HG02588 (cell line): ENCODE results near the gene COPS9.

Source experiments
- ATAC-seq: cut with Tn5 transposase; IDR thresholded peaks from one replicate; pipeline ENCODE4 v1.9.1; 2021; ENCODE audit warnings: mild to moderate bottlenecking, moderate library complexity; ENCODE audit not compliant: unreplicated experiment

Gene COPS9

DNA sequence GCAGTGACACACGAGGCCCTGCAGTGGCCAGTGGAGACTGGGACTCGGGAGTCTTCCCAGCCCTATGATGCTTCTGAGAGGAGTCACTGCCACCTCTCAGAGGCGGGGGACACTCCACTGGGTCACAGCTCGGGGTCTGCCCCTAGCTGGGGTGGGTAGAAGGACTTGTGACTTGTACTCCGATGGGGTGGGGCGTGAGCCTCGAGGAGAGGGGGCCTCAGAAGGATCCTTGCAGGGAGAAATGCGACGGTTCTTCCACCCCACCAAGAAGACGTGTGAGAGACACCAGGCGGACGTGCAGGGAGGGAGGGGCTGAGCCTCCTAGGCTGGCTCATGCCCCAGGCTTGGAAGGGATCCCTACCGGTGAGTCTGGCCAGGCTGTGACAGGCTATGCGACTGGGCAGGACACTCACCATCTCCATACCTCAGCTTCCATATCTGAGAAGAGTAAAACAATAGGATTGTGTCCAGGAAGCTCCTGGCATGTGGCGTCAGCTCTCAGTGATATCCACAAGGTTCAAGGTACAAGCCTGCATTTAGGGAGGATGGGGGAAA, 15.4 kb upstream of the COPS9 start:
- no peak for ATAC-seq

DNA sequence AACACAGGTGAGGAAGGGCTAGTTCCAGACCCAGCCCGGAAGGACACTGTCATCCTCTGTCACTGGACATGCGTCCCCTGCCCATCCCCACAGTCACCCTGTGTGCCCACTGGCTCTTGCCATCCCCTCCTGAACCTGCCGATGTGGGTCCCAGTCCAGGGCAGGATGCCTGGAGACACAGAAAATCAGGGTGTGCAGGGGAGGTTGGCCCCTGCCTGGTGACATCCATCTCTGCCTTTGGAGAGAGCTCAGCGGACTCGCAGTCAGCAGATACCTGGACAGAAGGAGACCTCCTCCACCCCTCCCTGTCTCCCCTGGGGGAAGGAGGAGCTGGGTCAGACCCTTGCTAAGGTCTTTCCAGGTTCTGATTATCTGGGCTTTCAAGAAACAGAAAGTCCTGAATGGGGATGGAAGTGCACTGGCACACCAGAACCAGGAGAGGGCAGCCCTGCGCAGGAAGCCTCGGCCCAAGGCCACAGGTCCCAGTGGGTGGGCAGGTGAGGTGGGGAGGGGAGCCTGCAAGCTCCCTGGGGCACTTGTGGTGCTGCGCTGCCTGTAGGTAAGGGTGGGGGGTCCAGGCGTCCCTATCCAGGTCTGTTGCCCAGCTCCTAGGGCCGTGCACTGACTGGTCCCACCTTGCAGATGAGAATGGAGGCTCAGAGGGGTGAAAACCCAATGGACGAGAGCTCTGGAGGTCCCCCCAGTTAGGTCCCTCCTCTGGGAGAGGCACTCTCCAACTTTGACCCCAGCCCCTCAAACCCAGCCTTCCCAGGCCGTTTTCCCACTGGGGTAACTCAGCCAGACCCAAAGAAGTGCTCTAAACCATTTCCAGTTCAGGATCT, 14.1 kb upstream of the COPS9 start:
- ATAC-seq, result no peak

DNA sequence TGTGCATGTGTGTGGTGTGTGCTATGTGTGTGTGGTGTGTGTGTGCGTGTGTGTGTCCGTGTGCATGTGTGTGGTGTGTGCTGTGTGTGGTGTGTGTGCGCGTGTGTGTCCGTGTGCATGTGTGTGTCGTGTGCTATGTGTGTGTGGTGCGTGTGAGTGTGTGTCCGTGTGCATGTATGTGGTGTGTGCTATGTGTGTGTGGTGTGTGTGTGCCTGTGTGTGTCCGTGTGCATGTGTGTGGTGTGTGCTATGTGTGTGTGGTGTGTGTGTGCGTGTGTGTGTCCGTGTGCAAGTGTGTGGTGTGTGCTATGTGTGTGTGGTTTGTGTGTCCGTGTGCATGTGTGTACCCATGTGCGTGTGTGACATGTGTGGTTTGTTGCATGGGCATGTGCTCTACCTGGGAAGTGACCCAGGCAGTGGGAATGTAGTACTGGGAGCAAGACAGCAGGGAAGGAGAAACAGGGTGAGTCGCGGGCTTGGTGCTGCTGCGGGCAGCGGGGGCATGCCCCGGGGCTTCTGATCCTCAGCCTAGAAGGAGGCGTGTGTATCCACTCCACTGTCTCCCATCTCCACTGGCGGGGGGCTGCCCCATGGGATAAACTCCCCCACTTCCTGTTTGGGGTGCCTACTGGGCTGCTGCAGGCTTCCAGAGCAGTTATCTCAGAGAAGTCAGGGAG, 11.9 kb upstream of the COPS9 start:
- ATAC-seq, result no peak

DNA sequence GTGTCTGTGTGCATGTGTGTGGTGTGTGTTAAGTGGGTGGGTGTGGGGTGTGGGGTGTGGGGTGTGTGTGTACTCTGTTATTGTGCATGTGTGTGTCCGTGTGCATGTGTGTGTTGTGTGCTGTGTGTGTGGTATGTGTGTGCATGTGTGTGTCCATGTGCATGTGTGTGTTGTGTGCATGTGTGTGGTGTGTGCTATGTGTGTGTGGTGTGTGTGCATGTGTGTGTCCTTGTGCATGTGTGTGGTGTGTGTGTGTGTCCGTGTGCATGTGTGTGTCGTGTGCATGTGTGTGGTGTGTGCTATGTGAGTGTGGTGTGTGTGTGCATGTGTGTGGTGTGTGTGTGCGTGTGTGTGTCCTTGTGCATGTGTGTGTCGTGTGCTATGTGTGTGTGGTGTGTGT, 11.3 kb upstream of the COPS9 start:
- ATAC-seq, result no peak

DNA sequence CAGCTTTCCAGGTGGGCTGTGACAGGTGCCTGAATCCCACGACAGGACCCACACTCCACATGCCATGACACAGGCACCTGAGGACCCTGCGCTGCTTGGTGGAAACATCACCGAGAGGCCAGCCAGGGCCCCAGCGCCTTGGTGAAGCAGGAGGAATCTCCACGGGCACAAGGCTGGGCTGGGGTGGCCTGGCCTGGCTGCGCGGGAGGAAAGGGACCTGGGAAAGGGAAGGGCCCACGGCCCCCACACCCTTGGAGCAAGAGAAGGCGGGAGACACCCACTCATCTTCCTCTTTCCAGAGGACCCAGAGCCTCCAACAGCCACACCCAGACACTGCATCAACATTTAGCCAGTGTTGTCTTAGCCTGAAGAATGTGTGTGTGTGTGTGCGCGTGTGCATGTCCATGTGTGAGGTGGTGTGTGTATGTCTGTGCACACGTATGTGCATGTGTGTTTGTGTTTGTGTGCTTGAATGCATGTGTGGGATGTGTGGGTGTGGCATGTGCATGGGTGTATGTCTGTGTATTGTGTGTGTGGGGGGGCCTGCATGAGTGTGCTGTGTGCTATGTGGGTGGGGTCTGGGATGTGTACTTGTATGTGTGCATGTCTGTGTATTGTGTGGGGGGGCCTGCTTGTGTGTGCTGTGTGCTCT, 10.6 kb upstream of the COPS9 start:
- ATAC-seq, result no peak

DNA sequence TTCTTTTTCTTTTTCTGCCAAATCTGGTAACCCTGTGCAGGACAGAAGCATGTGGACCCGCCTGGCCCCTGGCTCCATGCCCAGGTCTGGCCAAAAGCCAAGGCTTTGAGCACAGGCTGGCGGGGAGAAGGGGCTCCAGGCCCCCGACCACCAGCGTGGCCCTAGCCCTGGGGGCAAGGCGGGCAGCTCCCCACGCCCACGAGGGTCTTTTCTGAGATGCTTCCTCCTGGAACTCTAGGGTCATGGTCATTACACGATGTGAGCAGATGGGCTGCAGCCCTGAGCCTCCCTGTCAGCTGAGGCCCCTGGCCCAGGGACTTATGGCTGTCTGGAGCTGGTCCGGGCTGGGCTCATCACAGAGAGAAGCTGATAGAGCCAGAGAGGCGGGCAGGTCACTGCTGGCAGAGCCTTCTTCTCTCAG, 10.0 kb upstream of the COPS9 start:
- ATAC-seq, result no peak

DNA sequence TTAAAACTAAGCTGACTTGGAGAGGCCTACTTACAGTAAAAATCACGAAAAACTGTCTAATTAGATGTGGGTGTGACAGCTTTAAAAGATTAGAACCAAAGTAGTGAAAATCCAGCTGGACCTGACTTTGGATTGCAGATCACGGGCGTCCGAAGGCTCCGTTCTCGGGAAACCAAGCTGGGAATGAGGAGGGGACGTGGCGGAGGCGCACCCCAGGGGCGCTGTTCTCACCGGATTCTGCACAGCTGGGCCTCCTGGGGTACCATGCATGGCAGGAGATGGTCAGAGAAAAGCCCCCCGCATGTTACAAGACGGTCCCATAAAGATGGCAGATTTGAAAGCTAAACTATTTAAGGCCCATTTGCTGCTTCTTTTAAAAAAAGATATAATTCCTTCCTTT, 9.4 kb upstream of the COPS9 start:
- no peak for ATAC-seq

DNA sequence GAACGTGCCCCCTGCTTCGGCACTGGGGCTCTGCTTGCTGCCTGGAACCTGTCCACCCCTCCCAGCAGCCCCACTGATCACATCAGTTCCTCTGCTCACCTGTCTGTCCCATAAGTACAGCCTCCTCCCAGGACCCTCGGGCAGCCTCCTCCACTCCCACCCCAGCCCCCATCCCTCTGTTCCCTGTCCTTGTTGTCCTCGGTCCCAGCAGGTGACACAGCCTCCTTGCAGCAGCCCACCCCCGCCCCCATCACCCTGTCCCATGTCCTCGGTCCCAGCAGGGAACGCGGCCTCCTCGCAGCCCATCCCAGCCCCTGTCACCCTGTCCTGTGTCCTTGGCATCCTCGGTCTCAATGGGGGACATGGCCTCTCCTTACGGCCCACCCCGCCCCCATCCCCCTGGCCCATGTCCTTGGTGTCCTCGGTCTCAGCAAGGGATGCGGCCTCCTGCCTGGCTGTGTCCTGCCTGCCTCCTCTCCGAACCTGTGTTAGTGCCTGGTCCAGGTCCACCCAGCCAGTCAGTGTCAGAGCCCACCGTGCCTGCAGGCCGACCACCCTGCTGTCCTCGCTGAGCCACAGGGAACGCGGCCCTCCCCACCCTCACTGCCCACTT, 8.7 kb upstream of the COPS9 start:
- no peak for ATAC-seq

DNA sequence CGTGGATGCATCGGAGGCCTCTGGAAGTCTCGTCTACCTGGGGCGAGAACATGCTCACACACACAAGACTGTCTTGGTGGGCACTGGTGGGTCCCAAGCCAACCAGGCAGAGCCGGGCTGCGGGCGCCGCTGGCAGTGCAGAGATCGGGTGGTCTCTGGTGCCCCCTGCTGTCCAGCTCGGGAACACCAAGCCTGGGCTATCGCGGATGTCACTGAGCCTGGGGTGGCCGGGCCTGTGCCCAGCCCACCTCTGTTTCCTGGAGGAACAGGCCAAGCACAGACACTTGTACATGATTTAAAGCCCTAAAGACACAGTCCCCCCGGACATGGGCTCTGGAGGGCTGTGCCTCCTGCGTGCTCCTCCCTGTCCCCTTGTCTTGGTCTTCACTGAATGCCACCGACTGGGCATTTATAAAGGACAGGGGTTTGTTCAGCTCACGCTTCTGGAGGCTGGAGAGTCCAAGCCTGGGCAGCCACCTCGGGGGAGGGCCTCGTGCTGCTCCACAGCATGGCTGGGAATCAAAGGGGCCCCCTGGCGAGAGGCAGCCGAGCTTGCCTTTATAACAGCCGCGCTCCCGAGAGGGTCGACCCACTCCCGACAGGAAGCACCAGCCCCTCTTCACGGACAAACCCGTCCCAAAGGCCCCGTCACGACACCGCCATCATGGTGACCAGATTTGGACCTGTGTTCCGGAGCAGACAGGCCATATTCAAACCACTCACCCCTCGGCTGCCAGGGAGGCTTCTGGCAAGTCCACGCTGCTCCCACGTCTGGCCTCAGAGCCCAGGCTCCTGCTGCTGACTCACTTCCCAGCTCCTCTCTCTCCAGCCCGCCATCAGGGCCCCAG, 7.9 kb upstream of the COPS9 start:
- ATAC-seq, result peak; percentile 57

DNA sequence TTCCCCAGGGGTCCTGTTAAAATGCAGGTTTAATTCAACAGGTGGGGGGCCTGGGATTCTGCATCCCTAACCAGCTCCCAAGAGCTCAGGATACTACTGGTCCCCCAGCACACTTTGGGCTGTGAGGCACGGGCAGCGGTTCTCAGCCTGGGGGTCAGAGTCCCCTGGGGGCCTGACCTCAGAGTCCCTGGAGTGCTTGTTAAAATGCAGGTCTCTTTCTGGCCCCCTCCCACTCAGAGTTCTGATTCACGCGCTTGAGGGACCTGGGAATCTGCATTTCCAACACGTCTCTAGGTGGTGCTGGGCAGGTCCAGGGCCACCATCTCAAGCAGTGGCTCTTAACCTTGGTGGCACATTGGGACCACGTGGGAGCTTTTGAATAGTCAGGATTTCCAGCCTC, 7.2 kb upstream of the COPS9 start:
- ATAC-seq, result no peak

DNA sequence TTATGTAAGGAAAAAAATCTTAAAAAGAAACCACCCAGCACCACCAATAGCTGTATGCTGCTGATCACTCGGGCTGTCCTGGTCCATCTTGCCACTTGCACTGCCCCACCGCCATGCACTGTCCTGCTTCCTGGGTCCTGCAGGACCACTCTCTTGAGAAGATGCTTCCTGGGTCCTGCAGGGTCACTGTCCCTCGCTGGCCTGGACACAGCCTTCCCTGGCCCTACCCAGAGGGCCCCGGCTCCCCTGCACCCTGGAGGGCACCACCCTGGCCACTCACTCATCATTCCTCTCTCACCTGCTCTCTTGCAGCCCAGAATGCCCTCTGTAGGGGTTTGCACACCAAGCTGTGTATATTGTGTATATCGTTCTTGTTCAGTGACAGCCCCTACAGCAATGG, 6.8 kb upstream of the COPS9 start:
- no peak for ATAC-seq

DNA sequence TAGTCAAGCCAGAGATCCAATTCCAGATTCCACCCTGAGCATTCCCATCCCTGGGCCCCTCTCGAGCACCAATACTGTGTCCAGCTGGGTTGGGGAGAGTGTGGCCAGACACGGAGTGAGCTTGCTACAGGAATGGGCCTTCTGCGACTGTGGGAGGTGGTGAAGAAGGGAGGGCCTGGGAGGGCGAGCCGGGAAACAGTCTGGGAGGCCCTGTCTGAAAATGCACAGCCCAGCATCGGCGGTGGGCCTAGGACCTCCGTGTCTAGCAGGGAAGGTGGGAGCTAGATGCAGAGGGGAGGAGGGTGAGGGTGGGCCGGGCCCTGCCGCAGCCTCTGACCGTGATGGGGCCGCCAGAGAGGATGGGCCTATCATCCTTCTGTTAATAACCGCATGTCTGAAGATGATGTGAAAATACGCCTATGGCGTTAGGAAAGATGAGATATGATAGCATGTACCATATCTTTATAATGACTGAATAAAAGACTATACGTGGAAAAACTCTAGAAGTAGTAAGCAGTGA, 6.2 kb upstream of the COPS9 start:
- ATAC-seq, result no peak

DNA sequence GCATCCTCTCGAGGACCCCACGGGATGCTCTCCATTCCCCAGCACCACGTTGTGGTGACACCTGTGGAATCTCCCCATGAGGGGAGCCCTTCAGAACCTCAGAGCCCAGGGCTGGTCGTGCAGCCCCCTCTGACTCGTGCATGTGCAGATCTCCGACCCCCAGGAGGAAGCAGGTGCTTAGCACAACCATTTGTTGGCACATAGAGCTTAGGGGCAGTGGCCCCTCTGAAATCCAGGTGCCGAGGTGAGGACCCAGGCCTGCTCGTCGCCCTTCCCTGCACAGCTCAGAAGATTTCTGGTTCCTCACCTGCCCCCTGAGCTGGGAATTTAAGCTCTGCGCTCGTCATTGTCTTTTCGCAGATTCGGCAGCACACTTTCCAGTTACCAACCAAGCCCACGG, 5.6 kb upstream of the COPS9 start:
- ATAC-seq, result no peak

DNA sequence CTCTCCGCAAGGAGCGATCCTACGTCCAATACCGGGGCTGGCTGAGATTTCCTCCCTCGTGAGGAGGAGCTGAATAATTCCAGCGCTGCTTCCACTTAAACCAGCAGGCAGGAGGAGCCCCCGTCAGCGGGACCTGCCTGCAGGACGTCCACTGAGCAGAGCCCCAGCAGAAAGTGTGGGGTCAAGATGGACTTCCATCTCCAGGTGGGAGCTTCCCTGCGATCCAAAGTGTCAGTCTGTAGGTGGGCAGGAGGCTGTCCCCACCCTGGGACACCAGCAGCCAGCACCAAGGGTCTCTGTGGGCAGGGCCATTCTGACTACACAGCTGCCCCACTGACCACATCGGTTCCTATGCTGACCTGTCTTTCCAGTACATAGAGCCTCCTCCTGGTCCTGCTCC, 4.8 kb upstream of the COPS9 start:
- no peak for ATAC-seq

DNA sequence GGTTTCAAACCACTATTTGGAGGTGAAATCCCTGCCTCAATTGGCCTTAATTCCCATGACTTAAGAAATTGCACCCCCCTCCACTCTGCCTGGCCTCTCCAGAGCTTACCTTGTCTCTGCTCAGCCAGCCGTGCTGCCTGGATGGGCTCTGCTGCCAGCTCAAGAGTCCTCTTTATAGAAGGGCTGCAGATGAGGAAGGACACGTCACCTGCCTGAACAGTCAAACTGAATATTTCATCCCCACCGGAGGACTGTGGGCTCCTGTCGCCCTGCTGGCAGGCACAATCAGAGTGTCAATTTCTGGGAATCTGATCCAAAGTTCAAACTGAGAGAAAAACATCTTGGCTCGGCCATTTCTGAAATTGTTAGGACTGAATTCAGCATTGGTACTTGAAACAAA, 4.4 kb upstream of the COPS9 start, which contains the start of gene OTOS:
Gene OTOS, minus strand, starts transcription at position 148 of the 400 bp plus-strand sequence. CDS start 332 bp downstream, outside the sequence.
- no peak for ATAC-seq

DNA sequence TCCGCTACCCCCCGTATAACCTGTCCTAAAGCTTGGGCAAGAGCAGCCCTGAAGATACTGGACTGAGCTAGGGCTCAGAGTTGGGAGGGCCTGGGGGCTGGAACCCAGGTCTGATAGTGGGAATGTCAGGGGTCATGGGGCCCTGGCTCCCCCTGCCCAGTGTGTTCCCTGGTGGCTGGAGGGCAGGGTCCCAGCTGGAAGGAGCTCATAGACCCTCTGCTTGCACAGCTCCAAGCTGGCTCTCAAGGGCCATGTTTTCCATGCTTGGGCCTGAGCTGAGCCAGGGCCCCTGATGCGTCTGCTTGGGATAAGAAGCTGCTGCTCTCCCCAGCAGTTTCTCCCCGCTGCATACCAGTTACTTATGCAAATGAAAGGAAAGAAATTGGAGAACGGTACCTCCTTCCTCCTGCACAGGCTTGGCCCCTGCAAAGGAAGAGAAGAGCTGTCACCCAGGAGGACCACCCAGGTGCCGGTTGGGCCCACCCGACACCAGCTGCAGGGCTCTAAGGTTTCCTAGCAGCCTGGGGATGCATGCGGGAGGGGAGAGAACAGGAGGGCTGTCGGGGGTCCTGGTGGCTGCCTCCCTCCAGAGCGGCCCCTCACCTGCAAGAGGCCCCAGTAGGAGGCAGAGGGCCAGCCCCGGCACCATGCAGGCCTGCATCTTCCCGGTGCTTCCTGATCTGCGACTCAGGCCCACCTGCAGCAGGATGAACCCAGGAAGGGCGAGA, 3.7 kb upstream of the COPS9 start:
- no peak for ATAC-seq

DNA sequence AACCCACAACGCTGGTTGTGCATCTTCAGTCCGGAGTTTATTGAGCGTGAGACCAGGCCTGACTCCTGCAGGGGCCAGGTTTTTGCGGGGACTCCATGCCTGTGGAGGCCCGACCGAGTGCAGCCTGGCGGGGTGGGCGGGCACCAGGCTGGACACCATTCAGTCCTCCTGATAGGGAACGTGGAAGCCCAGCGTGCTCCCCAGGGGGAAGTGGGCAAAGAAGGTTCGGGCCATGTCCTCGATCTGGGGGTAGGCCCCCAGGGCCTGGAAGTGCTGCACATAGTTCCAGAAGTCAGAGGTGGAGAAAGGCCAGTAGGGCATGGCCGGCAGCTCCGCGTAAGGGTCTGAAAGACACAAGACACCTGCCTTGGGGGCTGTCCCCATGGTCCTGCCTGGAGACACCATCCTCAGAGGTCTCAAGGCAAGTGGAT, 2.9 kb upstream of the COPS9 start:
- no peak for ATAC-seq

DNA sequence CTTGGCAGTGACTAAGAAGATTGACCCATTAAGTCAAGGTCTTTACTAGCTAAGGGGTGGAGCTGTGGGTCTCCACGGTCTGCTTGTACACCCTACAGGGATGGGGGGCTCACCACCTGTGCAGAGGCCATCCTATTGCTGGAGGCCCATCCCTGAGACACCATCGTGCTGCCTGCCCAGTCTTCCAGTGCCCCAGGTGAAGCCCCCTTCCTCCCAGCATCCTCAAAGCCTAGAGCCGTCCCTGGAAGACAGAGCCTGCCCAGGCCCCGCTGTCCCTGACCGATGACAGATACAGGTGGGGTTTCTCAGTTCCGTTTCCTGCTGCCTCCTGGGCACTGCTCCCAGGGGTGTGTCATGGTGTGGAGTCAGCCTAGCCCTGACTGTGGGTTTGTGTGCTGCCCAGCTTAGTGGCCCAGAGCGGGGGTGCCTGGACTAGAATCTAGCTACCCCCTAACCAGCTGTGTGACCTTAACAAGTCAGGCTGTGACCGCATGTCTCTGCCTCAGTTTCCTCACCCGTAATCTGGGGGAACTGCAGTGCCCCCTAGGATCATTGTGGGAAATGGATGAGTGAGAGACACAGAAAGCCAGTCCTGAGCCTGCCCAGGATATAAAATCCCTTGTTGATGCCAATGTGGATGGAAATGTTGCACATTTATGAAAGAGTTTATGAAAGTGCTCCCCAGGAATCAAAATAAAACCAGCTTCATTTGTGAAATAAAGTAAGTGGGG, 2.3 kb upstream of the COPS9 start:
- no peak for ATAC-seq
